ENCODE measurements around the gene CCDC192. TPM values are rescaled to one million over a fixed set of nuclear protein-coding genes. Genes with fewer than 3 reads are reported as not detected.

The CCDC192 gene
- total RNA-seq, 4 donors from 2014 or later = 0.33 to 1.7 (median 1.1) TPM

DNA sequence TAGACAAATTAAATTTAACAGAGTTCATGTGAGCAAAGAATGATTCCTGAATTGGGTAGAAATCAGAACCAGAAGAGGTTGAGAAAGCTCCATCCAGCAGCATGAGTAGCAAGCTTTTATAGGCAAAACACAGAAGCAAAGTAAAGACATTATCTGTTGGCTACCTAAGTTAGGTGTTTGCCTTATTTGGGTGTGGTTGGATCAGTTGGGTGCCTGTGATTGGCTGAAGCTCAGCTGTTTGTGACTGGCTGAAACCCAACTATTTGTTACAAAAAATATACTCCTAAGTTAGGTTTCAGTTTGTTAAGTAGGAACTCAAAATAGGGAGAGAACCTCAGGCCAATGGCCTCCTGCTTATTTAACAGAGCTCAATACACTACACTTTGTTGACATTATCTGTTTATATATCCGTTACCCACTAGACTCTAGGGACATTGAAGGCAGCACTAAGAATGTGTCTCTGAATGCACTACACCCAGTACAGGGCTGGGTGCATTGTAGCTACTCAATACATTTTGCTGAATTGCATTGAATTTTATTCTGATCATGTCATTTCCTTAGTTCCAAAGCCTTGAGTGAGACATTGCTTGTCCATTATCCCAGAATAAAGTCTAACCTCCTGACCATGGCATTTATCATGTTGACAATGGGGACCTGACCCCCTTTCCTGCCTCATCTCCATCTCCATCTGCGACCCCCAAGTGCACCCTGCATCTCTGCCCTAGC is 98.7 kb downstream of the CCDC192 start:
- no peak overlapping the region for H3K4me3 ChIP-seq
- H3K27me3 ChIP-seq = no peaks in the 10 kb centered on the region
- intact Hi-C loops (cut with DNase I) = no loop called here
- no peak for DNase-seq (ENCODE audit: extremely low spot score)
- H3K4me1 ChIP-seq = peaks cover 0 to 24% (median 20%) of the 10 kb centered on the region in 4 donors
- 58% methylated on average over 2 of the region's 2 CpGs for WGBS
- no peaks in the 10 kb centered on the region for H3K36me3 ChIP-seq
- no peaks in the 10 kb centered on the region for H3K9me3 ChIP-seq
- TF ChIP-seq POLR2A (IDR thresholded peaks at IDR 0.05; ENCODE audit: low read depth) = no peak
- TF ChIP-seq, protein P1, sequence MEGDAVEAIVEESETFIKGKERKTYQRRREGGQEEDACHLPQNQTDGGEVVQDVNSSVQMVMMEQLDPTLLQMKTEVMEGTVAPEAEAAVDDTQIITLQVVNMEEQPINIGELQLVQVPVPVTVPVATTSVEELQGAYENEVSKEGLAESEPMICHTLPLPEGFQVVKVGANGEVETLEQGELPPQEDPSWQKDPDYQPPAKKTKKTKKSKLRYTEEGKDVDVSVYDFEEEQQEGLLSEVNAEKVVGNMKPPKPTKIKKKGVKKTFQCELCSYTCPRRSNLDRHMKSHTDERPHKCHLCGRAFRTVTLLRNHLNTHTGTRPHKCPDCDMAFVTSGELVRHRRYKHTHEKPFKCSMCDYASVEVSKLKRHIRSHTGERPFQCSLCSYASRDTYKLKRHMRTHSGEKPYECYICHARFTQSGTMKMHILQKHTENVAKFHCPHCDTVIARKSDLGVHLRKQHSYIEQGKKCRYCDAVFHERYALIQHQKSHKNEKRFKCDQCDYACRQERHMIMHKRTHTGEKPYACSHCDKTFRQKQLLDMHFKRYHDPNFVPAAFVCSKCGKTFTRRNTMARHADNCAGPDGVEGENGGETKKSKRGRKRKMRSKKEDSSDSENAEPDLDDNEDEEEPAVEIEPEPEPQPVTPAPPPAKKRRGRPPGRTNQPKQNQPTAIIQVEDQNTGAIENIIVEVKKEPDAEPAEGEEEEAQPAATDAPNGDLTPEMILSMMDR (IDR thresholded peaks at IDR 0.05) = no peak
- TF ChIP-seq POLR2AphosphoS5 (IDR thresholded peaks at IDR 0.05) = no peak
- TF ChIP-seq EP300 (IDR thresholded peaks at IDR 0.05) = no peak
- H3K27ac ChIP-seq (replicated peaks in 1 of 4) = no peak overlapping the region

DNA sequence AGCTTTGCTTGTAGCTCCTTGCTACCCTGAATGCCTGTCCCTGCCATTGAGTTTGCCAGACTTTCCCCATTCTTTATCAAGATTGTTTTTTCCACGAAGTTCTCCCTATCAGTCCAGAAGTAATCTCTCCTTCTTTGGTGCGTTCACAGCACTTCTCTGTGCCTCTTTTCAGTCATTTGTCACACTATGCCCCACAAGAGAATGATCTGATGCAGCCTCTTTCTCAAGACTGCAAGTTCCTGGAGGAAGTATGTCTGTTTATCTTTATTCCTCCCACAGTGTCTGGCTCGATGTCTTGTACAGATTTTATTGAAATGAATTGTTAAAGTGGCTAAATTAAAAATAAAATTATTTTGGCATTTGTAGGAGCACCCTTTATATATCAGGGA is 99.3 kb downstream of the CCDC192 start:
- intact Hi-C loops (cut with DNase I) = no loop called here
- Histone ChIP-seq H3K4me1 (peaks cover 0 to 24% (median 20%) of the 10 kb centered on the region in 4 donors), H3K4me3 (no peak overlapping the region), H3K27me3 (no peaks in the 10 kb centered on the region), H3K27ac (replicated peaks in 1 of 4) (no peak overlapping the region), H3K36me3 (no peaks in the 10 kb centered on the region), H3K9me3 (no peaks in the 10 kb centered on the region)
- no peak for DNase-seq (ENCODE audit: extremely low spot score)
- TF ChIP-seq POLR2A (IDR thresholded peaks at IDR 0.05; ENCODE audit: low read depth) (no peak), EP300 (IDR thresholded peaks at IDR 0.05) (no peak), POLR2AphosphoS5 (IDR thresholded peaks at IDR 0.05) (no peak)
- TF ChIP-seq, protein P1 (IDR thresholded peaks at IDR 0.05) = no peak
- WGBS = 20% methylated on average over 3 of the region's 3 CpGs

DNA sequence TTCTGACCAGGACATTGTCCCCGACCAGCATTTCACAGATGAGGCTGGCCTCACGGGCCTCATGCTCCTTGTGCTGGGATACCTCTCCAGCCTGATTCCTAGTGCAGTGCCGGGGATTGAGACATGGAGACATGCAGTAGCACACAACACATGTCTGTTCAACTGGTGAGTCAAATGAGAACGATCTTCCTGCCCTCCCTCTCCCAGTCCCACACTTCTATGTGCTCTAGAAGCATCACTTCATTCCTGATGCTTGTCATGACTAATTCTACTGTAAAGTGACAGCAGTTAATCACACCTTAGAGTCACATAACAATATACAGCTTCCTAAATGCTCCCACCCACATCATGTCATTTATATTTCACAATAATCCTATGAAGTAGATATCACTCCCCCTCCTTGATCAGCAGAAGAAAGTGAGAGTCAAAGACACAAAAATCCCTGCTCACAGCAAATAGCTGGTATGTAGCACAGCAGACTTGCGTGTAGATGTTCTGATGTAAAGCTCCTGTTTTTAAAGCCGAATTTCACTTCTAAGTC is 101.8 kb downstream of the CCDC192 start:
- TF ChIP-seq POLR2A (IDR thresholded peaks at IDR 0.05; ENCODE audit: low read depth) (no peak), EP300 (IDR thresholded peaks at IDR 0.05) (no peak), POLR2AphosphoS5 (IDR thresholded peaks at IDR 0.05) (no peak)
- TF ChIP-seq, protein P1 (IDR thresholded peaks at IDR 0.05) = no peak
- H3K4me1 ChIP-seq = peaks cover 0 to 24% (median 20%) of the 10 kb centered on the region in 4 donors
- no peak for DNase-seq (ENCODE audit: extremely low spot score)
- no peak overlapping the region for H3K4me3 ChIP-seq
- H3K36me3 ChIP-seq = no peaks in the 10 kb centered on the region
- 76% methylated on average over 6 of the region's 6 CpGs for WGBS
- H3K27me3 ChIP-seq = no peaks in the 10 kb centered on the region
- no peak overlapping the region for H3K27ac ChIP-seq (replicated peaks in 1 of 4)
- intact Hi-C loops (cut with DNase I) = no loop called here
- H3K9me3 ChIP-seq = no peaks in the 10 kb centered on the region

DNA sequence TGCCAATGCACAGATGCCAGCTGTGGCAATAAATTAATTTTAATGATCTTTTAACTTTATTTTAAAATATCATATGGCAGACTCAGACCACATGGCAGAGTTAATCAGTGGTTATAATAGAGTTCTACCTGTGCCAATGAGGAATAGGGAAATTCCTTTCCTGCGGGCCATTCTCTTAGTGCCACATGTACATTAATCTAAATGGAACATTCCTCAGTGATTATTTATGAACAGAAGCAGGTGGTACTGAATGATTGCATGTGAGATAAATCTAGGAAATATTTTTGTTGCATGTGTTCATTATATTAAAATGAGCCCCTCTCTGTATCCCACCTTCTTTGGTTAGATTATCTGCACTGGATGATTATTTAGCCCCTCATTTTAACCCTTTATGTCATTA is 102.3 kb downstream of the CCDC192 start:
- Histone ChIP-seq H3K9me3 (no peaks in the 10 kb centered on the region), H3K27me3 (no peaks in the 10 kb centered on the region), H3K4me3 (no peak overlapping the region), H3K4me1 (peaks cover 0 to 24% (median 20%) of the 10 kb centered on the region in 4 donors), H3K36me3 (no peaks in the 10 kb centered on the region), H3K27ac (replicated peaks in 1 of 4) (no peak overlapping the region)
- DNase-seq (ENCODE audit: extremely low spot score) = no peak
- TF ChIP-seq POLR2AphosphoS5 (IDR thresholded peaks at IDR 0.05) = no peak
- TF ChIP-seq POLR2A (IDR thresholded peaks at IDR 0.05; ENCODE audit: low read depth) = no peak
- no peak for TF ChIP-seq EP300 (IDR thresholded peaks at IDR 0.05)
- TF ChIP-seq, protein P1 (IDR thresholded peaks at IDR 0.05) = no peak
- 83% methylated on average over 1 of the region's 1 CpG for WGBS
- intact Hi-C loops (cut with DNase I) = no loop called here

Data from esophagus muscularis mucosa (tissue), 4 donors.